ENCODE measurements around the gene NEU4.

The NEU4 gene

GRCh38 chr2:241835611-241836010 lies 26.6 kb downstream of the NEU4 start:
- peak; percentile 37 for DNase-seq

DNA sequence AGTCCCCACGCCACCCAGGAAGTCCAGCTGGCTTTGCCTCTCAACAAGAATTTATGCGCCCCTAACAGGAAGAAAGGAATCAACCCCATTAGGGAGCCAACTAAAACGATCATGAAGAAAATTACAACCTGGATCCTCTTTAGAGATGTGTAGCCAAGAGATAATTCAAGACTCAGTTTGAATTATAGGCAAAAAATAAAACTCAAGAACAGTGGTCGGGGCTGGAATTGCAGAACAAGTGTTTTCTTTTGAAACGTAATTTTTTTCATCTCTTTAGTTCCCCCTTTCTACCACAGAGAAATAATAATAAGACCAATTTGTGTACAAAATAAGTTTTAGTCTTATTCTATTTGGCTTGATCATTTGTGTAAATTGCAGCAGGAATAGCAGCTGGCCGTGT lies 27.3 kb downstream of the NEU4 start:
- DNase-seq = peak; percentile 41

GRCh38 chr2:241837197-241837965 lies 28.4 kb downstream of the NEU4 start:
- DNase-seq = no peak

- no peak for DNase-seq
Measured at GRCh38 chr2:241841181-241842066, 32.4 kb downstream of the NEU4 start.

GRCh38 chr2:241842067-241842415 lies 33.0 kb downstream of the NEU4 start:
- DNase-seq = no peak

- peak; percentile 68 for DNase-seq
Measured at GRCh38 chr2:241842620-241843211, 33.7 kb downstream of the NEU4 start.

DNA sequence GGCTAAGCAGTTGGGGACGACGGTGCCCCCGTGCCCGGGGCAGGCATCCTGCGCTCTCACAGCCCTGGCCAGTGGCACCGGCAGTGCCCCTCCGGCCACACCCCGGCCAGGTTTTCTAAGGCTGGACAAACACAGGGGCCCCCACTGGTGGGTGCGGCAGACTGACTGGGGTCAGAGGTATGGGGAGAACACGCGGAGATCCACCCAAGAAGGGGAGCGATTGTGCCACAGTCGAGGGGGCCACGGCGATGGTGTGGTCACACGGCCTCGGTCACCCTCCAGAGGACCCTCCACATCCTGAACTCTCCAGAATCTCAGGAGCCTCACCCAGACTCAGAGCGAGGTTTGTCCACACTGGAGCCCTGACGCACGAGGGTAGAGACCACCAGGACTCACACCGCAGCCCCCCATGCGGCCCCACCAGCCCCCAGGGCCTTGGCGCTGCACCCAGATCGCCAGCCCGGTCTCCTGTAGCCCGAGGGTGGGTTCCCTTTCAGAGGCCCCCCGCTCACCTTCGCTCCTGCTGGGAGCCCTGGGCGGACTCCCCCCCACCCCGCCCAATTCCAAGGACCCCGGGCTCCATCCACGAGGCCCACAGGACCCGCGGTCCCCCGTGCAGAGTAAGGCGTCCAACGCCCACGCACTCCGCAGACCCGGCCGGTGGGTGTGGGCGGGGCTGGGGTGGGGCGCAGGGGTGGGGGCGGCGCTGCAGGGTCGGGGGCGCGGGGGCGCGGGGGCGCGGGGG lies 34.5 kb downstream of the NEU4 start:
- no peak for DNase-seq

DNA sequence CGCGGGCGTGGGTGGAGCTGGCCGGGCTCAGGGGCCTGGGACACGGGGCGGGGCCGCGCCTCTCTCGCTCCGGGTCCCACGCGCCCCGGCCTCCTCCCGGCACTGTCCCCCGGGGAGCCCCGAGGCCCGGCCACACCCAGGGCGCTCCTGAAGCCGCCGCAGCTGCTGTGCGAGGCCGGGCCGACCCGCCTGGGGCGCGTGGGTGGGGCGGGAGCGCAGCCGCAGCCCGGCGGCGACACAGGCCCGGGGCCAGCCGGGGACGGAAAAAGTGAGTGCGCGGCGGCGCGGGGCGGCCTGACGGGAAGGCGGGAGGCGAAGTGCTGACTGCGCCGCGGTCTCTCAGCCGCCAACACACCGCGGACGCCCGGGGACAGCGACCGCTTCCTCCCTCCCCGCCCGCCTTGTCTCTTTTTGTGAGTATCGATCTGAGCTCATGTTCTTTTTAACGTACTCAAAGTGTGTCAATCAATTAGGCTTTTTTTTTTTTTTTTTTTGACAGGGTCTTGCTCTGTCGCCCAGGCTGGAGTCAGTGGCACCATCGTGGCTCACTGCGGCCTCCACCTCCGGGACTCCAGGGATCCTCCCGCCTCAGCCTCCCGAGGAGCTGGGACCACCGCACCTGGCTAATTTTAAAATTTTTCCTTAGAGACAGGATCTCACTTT lies 35.2 kb downstream of the NEU4 start:
- DNase-seq = peak; percentile 86

DNA sequence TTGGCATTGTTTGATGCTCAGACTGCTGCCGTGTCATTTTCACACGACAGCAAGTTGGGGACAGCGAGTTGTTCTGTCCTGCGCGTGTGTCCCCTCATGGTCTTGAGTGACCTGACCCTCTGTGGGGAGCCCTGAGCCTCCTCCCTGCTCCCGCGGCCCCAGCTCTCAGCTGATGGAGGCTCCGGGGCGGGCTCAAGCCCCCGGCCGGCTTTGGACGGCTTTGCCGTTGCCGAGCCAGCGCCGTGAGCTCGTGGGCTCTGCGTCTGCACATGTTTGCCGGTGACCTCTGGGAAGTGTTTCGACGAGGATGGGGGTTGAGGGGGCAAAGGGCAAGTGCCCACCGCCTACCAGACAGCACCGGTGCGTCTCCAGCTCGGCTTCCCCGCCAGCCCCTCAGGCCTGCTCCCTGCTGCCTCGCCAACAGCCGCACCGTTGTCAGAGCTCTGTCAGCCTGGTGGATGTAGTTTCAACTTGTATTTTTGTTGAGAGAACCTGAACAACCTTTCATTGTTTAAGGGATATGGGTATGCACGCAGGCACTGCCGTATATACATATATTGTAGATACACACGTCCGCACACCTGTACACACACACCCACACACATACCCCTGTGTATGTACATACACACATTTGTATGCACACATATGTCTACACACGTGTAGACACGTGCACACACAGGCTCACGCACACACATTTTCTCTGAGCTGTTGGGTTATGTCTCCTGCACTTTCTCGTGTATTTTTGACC lies 36.0 kb downstream of the NEU4 start:
- DNase-seq = no peak

DNA sequence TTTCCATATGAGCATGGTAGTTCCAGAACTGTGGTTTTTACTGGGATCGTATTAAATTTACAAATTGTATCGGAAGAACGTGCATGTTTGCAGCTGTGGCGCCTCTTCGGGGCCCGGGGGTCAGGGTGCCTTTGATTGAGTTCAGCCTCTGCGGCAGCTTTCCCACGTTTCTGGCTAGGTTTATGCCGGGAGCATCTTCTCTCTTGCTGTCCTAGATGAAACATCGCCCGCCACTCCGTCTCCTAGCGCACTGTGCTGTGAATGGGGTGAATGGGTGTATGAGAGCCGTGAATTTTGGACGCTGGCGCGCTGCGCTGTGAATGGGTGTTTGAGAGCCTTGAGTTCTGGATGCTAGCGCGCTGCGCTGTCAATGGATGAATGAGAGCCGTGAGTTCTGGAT lies 37.4 kb downstream of the NEU4 start:
- no peak for DNase-seq

DNA sequence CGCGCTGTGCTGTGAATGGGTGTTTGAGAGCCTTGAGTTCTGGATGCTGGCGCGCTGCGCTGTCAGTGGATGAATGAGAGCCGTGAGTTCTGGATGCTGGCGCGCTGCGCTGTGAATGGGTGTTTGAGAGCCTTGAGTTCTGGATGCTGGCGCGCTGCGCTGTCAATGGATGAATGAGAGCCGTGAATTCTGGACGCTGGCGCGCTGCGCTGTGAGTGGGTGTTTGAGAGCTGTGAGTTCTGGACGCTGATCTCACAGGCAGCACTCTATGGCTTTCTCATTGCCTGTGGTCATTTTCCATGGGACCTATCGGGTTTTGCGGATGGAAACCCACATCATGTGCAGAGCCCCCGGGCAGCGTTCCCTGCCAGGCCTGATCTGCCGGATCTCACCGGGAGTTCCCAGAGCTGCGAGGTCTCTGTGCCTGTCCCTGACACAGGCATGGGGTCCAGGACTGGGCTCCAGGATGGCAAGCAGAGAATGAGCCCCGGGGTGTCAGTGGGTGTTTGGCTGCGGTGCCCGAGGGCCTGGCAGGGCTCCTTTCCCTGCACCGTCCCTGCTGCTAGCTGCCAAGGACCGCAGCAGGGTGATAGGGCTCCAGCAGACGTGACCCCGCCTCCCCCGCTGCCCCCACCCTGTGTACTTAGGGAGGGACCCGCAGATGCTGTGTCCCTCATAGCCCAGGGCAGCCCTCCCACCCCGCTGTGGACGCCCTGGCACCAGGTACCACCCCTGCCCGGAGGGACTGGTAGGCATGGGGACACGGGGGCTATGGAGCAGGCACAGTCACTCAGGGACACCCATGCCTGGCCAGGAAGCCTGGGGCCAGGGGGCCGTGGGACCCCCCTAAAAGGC lies 40.0 kb downstream of the NEU4 start:
- no peak for DNase-seq

DNA sequence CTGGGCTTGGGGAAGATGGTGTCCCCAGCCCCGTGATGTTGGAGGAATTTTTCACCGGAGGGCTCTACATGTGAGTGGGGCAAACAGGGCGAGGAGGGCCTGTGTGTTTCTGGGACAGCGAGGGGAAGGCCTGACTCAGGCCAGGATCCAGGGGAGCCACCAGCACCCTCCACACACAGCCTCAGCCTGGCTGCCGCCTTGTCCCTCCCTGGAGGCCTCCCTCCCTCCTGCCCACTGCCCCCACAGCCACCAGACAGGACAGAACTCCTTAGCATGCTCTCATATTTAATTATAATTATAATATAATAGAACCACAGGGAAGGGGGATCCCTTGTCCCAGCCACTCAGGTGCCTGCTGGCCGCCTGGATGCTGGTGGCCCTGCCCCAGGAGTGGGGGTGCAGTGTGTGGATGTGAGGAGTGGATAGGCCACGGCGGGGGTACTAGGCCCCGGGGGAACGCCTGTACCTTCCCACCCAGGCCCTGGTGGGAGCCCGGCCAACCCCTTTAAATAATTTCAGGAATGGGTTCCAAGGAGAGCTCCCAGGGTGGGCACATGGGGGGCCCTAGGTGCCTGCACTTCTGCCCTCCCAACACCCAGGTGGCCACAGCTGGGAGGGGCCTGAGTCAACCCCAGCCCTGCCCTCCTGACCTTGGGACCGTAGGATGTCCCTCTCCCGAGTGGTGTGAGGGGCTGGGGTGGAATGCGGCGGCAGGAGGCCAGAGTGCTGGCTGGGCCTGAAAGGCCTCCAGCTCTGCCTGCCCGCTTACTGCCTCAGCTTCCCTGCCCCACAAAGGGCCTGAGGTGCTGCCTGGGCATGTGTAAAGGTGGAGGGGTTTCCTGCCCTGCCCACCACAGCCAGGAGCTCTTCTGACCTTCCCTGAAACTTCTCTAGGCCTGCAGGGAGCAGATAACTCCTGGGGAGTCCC lies 40.9 kb downstream of the NEU4 start:
- no peak for DNase-seq

GRCh38 chr2:241850544-241851324 lies 41.7 kb downstream of the NEU4 start:
- DNase-seq = no peak

- no peak for DNase-seq
Measured at GRCh38 chr2:241851325-241852115, 42.5 kb downstream of the NEU4 start.

- DNase-seq = no peak
Measured at GRCh38 chr2:241852116-241852980, 43.4 kb downstream of the NEU4 start.

DNA sequence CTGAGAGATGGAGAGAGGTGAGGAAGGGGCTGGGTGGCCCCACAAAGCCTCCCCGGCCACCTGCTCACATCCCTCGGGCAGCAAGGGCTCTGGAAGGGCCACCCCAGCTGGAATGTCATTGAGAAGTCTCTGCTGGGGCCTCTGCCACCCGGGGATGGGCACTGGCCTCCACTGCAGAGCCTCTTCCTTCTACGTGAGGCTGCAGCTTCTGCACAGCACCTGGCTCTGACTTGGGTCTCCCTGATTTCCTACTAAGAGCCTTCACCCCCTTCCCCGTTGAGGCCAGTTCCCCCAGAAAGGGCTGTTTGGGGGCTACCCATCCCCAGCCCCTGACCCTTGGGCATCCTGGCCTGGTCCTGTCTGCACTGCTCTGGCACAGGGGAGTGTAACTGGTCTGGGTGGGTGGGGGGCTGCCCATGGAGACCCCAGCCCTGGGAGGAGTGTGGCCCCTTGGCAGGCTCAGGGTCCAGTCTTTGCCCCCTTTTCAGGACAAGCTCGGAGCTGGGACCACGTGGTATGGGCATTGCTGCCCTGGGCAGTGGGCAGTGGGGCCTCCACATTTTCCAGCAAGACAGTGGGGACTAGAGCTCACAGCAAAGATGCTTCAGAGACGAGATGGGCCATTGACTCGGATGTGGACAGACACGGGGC lies 44.1 kb downstream of the NEU4 start:
- no peak for DNase-seq

All from hematopoietic multipotent progenitor cell treated with erythropoietin and hydrocortisone succinate and interleukin-3 and kit ligand, for 4 days (in vitro differentiated cells).